ENCODE measurements around the gene PAX2. TPM values are rescaled to one million over a fixed set of nuclear protein-coding genes. Genes with fewer than 3 reads are reported as not detected.

Gene PAX2
- total RNA-seq, 2 experiments from 2014 or later: not detected

- H3K27me3 Mint-ChIP-seq: peaks cover 69% of the 10 kb centered on the region
- H3K27ac Mint-ChIP-seq: no peak overlapping the region
- H3K9me3 Mint-ChIP-seq: no peaks in the 10 kb centered on the region
- TF ChIP-seq CTCF (IDR thresholded peaks at IDR 0.05): no peak
- H3K36me3 Mint-ChIP-seq (ENCODE audit: low read depth): no peaks in the 10 kb centered on the region
- CTCF ChIA-PET: interaction anchor here (4.4 kb wide), 1 partner anchor 12 kb away, joined by 21 read pairs; no protein-coding TSS in a partner anchor
- no peaks in the 10 kb centered on the region for H3K4me1 Mint-ChIP-seq (ENCODE audit: low read depth)
- H3K4me3 Mint-ChIP-seq: no peak overlapping the region
- ATAC-seq (no peak), DNase-seq (no peak)
- intact Hi-C loops (cut with micrococcal nuclease): no loop called here
- POLR2A ChIA-PET: no interaction called here
Measured at GRCh38 chr10:100755821-100756220, 10.4 kb downstream of the PAX2 start.

GRCh38 chr10:100759331-100759730 is 13.9 kb downstream of the PAX2 start:
- ChIA-PET CTCF (interaction anchor here (1.2 kb wide), 1 partner anchor 16 kb away, joined by 3 read pairs; no protein-coding TSS in a partner anchor), POLR2A (no interaction called here)
- H3K9me3 Mint-ChIP-seq: no peaks in the 10 kb centered on the region
- no peak for ATAC-seq
- no peak overlapping the region for H3K4me3 Mint-ChIP-seq
- DNase-seq: no peak
- intact Hi-C loops (cut with micrococcal nuclease): no loop called here
- no peaks in the 10 kb centered on the region for H3K4me1 Mint-ChIP-seq (ENCODE audit: low read depth)
- peaks cover 49% of the 10 kb centered on the region for H3K27me3 Mint-ChIP-seq
- H3K27ac Mint-ChIP-seq: no peak overlapping the region
- TF ChIP-seq CTCF (IDR thresholded peaks at IDR 0.05): no peak
- H3K36me3 Mint-ChIP-seq (ENCODE audit: low read depth): no peaks in the 10 kb centered on the region

- ChIA-PET CTCF (no interaction called here), POLR2A (no interaction called here)
- Mint-ChIP-seq H3K36me3 (ENCODE audit: low read depth) (no peaks in the 10 kb centered on the region), H3K4me1 (ENCODE audit: low read depth) (no peaks in the 10 kb centered on the region), H3K4me3 (no peak overlapping the region), H3K27me3 (peaks cover 48% of the 10 kb centered on the region), H3K27ac (no peak overlapping the region), H3K9me3 (no peaks in the 10 kb centered on the region)
- intact Hi-C loops (cut with micrococcal nuclease): no loop called here
- no peak for DNase-seq
- ATAC-seq: no peak
- TF ChIP-seq CTCF (IDR thresholded peaks at IDR 0.05): no peak
Measured at GRCh38 chr10:100760726-100761125, 15.3 kb downstream of the PAX2 start.

GRCh38 chr10:100761191-100761590 is 15.8 kb downstream of the PAX2 start:
- DNase-seq: no peak
- POLR2A ChIA-PET: no interaction called here
- no peaks in the 10 kb centered on the region for H3K9me3 Mint-ChIP-seq
- no peak for TF ChIP-seq CTCF (IDR thresholded peaks at IDR 0.05)
- H3K27me3 Mint-ChIP-seq: peaks cover 47% of the 10 kb centered on the region
- no peak for ATAC-seq
- H3K36me3 Mint-ChIP-seq (ENCODE audit: low read depth): no peaks in the 10 kb centered on the region
- CTCF ChIA-PET: no interaction called here
- no peaks in the 10 kb centered on the region for H3K4me1 Mint-ChIP-seq (ENCODE audit: low read depth)
- intact Hi-C loops (cut with micrococcal nuclease): no loop called here
- H3K27ac Mint-ChIP-seq: no peak overlapping the region
- H3K4me3 Mint-ChIP-seq: no peak overlapping the region

GRCh38 chr10:100763043-100763747 is 17.8 kb downstream of the PAX2 start:
- H3K4me1 Mint-ChIP-seq (ENCODE audit: low read depth): no peaks in the 10 kb centered on the region
- CTCF ChIA-PET: no interaction called here
- no peaks in the 10 kb centered on the region for H3K9me3 Mint-ChIP-seq
- no peak for TF ChIP-seq CTCF (IDR thresholded peaks at IDR 0.05)
- no peak for DNase-seq
- POLR2A ChIA-PET: no interaction called here
- intact Hi-C loops (cut with micrococcal nuclease): no loop called here
- no peak overlapping the region for H3K27ac Mint-ChIP-seq
- H3K36me3 Mint-ChIP-seq (ENCODE audit: low read depth): no peaks in the 10 kb centered on the region
- H3K4me3 Mint-ChIP-seq: no peak overlapping the region
- ATAC-seq: no peak
- peaks cover 46% of the 10 kb centered on the region for H3K27me3 Mint-ChIP-seq
